GM12873 (cell line): ENCODE data around the gene VPS54.

Source experiments
- CTCF ChIP-seq: IDR thresholded peaks from 2 replicates; pipeline ENCODE4 v1.5.1; 2012; ENCODE audit warnings: low read depth, mild to moderate bottlenecking, moderate library complexity, low read length, control low read depth; ENCODE audit not compliant: insufficient read depth; ENCODE audit errors: missing control alignments

Gene VPS54

GRCh38 chr2:63880625-63881024, 138.6 kb downstream of the VPS54 start:
- no peak for TF ChIP-seq CTCF

GRCh38 chr2:63879876-63880433, 139.3 kb downstream of the VPS54 start:
- no peak for TF ChIP-seq CTCF

GRCh38 chr2:63878486-63878885, 140.7 kb downstream of the VPS54 start:
- TF ChIP-seq CTCF, result no peak

GRCh38 chr2:63876311-63876710, 142.9 kb downstream of the VPS54 start:
- TF ChIP-seq CTCF, result no peak

GRCh38 chr2:63875559-63876245, 143.5 kb downstream of the VPS54 start:
- TF ChIP-seq CTCF, result no peak

- TF ChIP-seq CTCF, result no peak
Observed at GRCh38 chr2:63875131-63875527, 144.1 kb downstream of the VPS54 start.

- TF ChIP-seq CTCF, result no peak
Observed at GRCh38 chr2:63874204-63875130, 144.8 kb downstream of the VPS54 start.
